Spleen (tissue), 13 donors: Measurements from ENCODE around the gene MZT2B. TPM values are rescaled to one million over a fixed set of nuclear protein-coding genes. Genes with fewer than 3 reads are reported as not detected.
"Not testable (repeated sequence)": the region's sequence is repeated elsewhere in the genome, so short reads cannot be mapped to it uniquely, and the experiment has no call there.

Experiments
- DNase-seq: peaks from one replicate; pipeline ENCODE4 v3.0.0-alpha.2; 2020
- H3K27ac ChIP-seq, 8 donors: fragments of 200-600 bp; sonication (generic) in 7 of 8; 1 replicate in 4 of 8; 2 replicates in 4 of 8; pipeline versions ENCODE4 v1.5.0 to v1.8.0; 2016 to 2021; ENCODE audit warnings: inconsistent platforms in 4 of 8, mild to moderate bottlenecking in 4 of 8, moderate library complexity in 1 of 8
- H3K27me3 ChIP-seq, 7 donors: fragments of 200-600 bp; sonication (generic) in 6 of 7; replicated peaks in 1 of 7; 1 replicate in 4 of 7; 2 replicates in 3 of 7; pipeline versions ENCODE4 v1.5.0 to v1.8.0; 2016 to 2021; ENCODE audit warnings: inconsistent platforms in 3 of 7, mild to moderate bottlenecking in 1 of 7
- H3K36me3 ChIP-seq, 6 donors: fragments of 200-600 bp; sonication (generic) in 5 of 6; 1 replicate in 4 of 6; 2 replicates in 2 of 6; pipeline versions ENCODE4 v1.5.0 to v1.8.0; 2016 to 2021; ENCODE audit warnings: inconsistent platforms in 2 of 6
- H3K4me1 ChIP-seq, 6 donors: fragments of 200-600 bp; sonication (generic) in 5 of 6; 1 replicate in 3 of 6; 2 replicates in 3 of 6; pipeline versions ENCODE4 v1.5.0 to v1.8.0; 2016 to 2021; ENCODE audit warnings: inconsistent platforms in 3 of 6
- H3K4me3 ChIP-seq, 8 donors: fragments of 200-600 bp; sonication (generic) in 7 of 8; 1 replicate in 4 of 8; 2 replicates in 4 of 8; pipeline versions ENCODE4 v1.5.0 to v1.8.0; 2016 to 2021; ENCODE audit warnings: inconsistent platforms in 4 of 8, mild to moderate bottlenecking in 4 of 8, moderate library complexity in 2 of 8
- H3K9me3 ChIP-seq, 8 donors: fragments of 200-600 bp; sonication (generic) in 7 of 8; 1 replicate in 4 of 8; 2 replicates in 4 of 8; pipeline versions ENCODE4 v1.5.0 to v1.8.0; 2016 to 2021; ENCODE audit warnings: inconsistent platforms in 4 of 8
- POLR2A ChIP-seq, 3 donors: fragments of 450-650 bp; IDR thresholded peaks; one replicate each; pipeline ENCODE4 v1.5.1; 2017; ENCODE audit warnings: antibody characterized with exemption in 3 of 3, mild to moderate bottlenecking in 1 of 3
- POLR2AphosphoS5 ChIP-seq, 3 donors: sonication (generic); formaldehyde crosslinking; IDR thresholded peaks; one replicate each; pipeline ENCODE4 v1.5.1; 2017; ENCODE audit warnings: antibody characterized with exemption in 3 of 3
- WGBS, 5 donors: extraction: QIAGEN DNeasy Blood & Tissue Kit in 3 of 5; methylation state at CpG; one replicate each; pipeline versions ENCODE4 v1.1.5 to v1.1.7; 2013 to 2018; 5-methylcytosine and 5-hydroxymethylcytosine counted together
- intact Hi-C: fragments of 100-400 bp; cut with DNase I; formaldehyde crosslinking; loops from one replicate; pipeline ENCODE4 v1.15.0; 2023; ENCODE audit warnings: low total_unique reads
- long read RNA-seq, 2 donors: transcript quantifications; one replicate each; lab custom pipeline, GENCODE V29; 2026
- polyA plus RNA-seq, 3 donors: library from polyadenylated mRNA; stranded (reverse); fragments of 200-250 nt; gene quantifications; one replicate each; pipeline ENCODE4 v1.2.1, GENCODE V29; 2013
- total RNA-seq, 7 donors: library from RNA; depleted of rRNA in 3 of 7; stranded (reverse); fragments of >200 nt in 3 of 7; fragmentation: NEBNext Ultra II Directional in 4 of 7; extraction: Animal tissue kit (Norgen Biotek cat#: 25700) in 4 of 7; gene quantifications; one replicate each; pipeline versions ENCODE4 v1.1.0 to v1.2.1, GENCODE V29; 2016 to 2021
- TF ChIP-seq, protein P1 (sequence below), 11 experiments: fragments of 200-600 bp in 7 of 11; fragments of 450-650 bp in 4 of 11; sonication (generic) in 4 of 11; IDR thresholded peaks in 8 of 11; conservative IDR thresholded peaks in 3 of 11; 1 replicate in 7 of 11; 2 replicates in 4 of 11; pipeline versions ENCODE4 v1.4.0 to v1.8.0; 2016 to 2021; ENCODE audit warnings: antibody characterized with exemption in 11 of 11, inconsistent platforms in 4 of 11, mild to moderate bottlenecking in 1 of 11
- donor health status: healthy with polysubstance abuse.
- donor health status: DM: no; HTN: no; CAD: no; lungs with moderate emphysema.
- donor health status: DM: no; HTN: no; CAD: no.
- donor health status: Bipolar disorder and iron deficiency.
- donor health status: healthy.
- donor health status: DM: no; HTN: no; CAD: no.
- donor health status: DM: yes; HTN: yes; CAD: no.

The MZT2B gene
- total RNA-seq (100 to 1,000 TPM in 3 of 7 donors, 10 to 100 TPM in 4; 37.9 to 159 (median 95.0) TPM), polyA plus RNA-seq (100 to 1,000 TPM; 204 to 308 (median 217) TPM)
- long read RNA-seq, donor 1, transcript MZT2B-206 (2 exons, 480 nt), result minor isoform, 20 of 198 reads
- long read RNA-seq, donor 1, transcript MZT2B-204 (2 exons, 401 nt), result minor isoform, 10 of 198 reads
- long read RNA-seq, donor 1, transcript MZT2B-203 (3 exons, 455 nt), result minor isoform, 5 of 198 reads
- long read RNA-seq, donor 1, transcript MZT2B-201 (3 exons, 933 nt), result major isoform, 161 of 198 reads
- long read RNA-seq, donor 1, partial matches to known transcripts, result 0 of 198 reads
- long read RNA-seq, donor 1, other reads (novel, unspliced or antisense), result 0 of 198 reads
- long read RNA-seq, donor 2, transcript MZT2B-204 (2 exons, 401 nt), result minor isoform, 10 of 140 reads
- long read RNA-seq, donor 2, transcript MZT2B-206 (2 exons, 480 nt), result minor isoform, 7 of 140 reads
- long read RNA-seq, donor 2, transcript MZT2B-201 (3 exons, 933 nt), result major isoform, 119 of 140 reads
- long read RNA-seq, donor 2, partial matches to known transcripts, result 0 of 140 reads
- long read RNA-seq, donor 2, other reads (novel, unspliced or antisense), result 0 of 140 reads

- WGBS, 5 donors, result 0 to 1% (median 1%) methylated on average over 3 to 83 of the region's 86 CpGs
- TF ChIP-seq, protein P1, sequence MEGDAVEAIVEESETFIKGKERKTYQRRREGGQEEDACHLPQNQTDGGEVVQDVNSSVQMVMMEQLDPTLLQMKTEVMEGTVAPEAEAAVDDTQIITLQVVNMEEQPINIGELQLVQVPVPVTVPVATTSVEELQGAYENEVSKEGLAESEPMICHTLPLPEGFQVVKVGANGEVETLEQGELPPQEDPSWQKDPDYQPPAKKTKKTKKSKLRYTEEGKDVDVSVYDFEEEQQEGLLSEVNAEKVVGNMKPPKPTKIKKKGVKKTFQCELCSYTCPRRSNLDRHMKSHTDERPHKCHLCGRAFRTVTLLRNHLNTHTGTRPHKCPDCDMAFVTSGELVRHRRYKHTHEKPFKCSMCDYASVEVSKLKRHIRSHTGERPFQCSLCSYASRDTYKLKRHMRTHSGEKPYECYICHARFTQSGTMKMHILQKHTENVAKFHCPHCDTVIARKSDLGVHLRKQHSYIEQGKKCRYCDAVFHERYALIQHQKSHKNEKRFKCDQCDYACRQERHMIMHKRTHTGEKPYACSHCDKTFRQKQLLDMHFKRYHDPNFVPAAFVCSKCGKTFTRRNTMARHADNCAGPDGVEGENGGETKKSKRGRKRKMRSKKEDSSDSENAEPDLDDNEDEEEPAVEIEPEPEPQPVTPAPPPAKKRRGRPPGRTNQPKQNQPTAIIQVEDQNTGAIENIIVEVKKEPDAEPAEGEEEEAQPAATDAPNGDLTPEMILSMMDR (IDR thresholded peaks at IDR 0.05 in 8 of 11, conservative IDR thresholded peaks at IDR 0.05 in 3 of 11), result peak; percentile 55 to 96 (median 92)
- TF ChIP-seq POLR2A (IDR thresholded peaks at IDR 0.05) (peak in 1 of 3 donors; percentile 43), POLR2AphosphoS5 (IDR thresholded peaks at IDR 0.05) (peak; percentile 26 to 52 (median 42))
- intact Hi-C loops, result loop anchor here (10.0 kb wide), 1 partner anchor 153 kb away; no protein-coding TSS in a partner anchor
Observed at GRCh38 chr2:130181880-130182682, at the start of gene MZT2B. MZT2B (plus strand) TSS chr2:130182262; CDS start chr2:130182283, 21 bp downstream.

GRCh38 chr2:130135692-130136541, 46.1 kb upstream of the MZT2B start:
- TF ChIP-seq, protein P1 (IDR thresholded peaks at IDR 0.05 in 8 of 11, conservative IDR thresholded peaks at IDR 0.05 in 3 of 11), result no peak
- TF ChIP-seq POLR2A (IDR thresholded peaks at IDR 0.05) (no peak), POLR2AphosphoS5 (IDR thresholded peaks at IDR 0.05) (no peak)
- intact Hi-C loops, result no loop called here
- H3K9me3 ChIP-seq, result no peaks in the 10 kb centered on the region
- no peaks in the 10 kb centered on the region for H3K36me3 ChIP-seq
- DNase-seq, result no peak
- H3K4me1 ChIP-seq, result no peaks in the 10 kb centered on the region
- H3K4me3 ChIP-seq, result no peak overlapping the region
- H3K27ac ChIP-seq, result no peak overlapping the region
- WGBS, 5 donors, result 86 to 94% (median 92%) methylated on average over 8 to 15 of the region's 15 CpGs
- no peaks in the 10 kb centered on the region for H3K27me3 ChIP-seq

More at GRCh38 chr2:130181880-130182682, at the start of gene MZT2B:
- Histone ChIP-seq H3K4me3 (peak within 1 kb of the TSS; percentile 79 to 100 (median 98)), H3K27ac (peak within 1 kb of the TSS; percentile 90 to 97 (median 95)), H3K36me3 (peaks cover 0 to 42% (median 0%) of the 10 kb centered on the region in 6 donors), H3K4me1 (peaks cover 15 to 49% (median 31%) of the 10 kb centered on the region in 6 donors)
- H3K27me3 ChIP-seq, H3K9me3 ChIP-seq: not testable (repeated sequence)
- DNase-seq, result peak; percentile 98

DNA sequence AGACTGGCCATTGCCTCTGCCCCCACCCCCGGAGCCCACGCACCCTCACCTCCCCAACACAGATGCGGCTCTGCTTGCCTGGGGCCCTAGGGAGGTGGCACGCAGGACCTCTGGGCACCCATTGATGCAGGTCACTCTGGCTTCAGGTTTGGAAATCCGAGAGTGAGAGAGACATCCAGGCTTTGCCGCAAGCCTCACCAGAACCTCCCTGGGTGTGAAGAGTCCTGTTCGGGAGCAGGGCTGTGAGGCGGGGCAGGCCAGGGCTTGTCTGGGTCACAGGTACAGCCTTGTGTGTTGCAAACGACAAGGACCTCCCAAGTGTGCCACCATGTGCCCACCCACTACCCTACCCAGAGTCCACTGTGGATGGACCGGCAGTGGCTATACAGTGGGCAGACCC, 45.5 kb upstream of the MZT2B start:
- not testable (repeated sequence) for H3K4me1 ChIP-seq

DNA sequence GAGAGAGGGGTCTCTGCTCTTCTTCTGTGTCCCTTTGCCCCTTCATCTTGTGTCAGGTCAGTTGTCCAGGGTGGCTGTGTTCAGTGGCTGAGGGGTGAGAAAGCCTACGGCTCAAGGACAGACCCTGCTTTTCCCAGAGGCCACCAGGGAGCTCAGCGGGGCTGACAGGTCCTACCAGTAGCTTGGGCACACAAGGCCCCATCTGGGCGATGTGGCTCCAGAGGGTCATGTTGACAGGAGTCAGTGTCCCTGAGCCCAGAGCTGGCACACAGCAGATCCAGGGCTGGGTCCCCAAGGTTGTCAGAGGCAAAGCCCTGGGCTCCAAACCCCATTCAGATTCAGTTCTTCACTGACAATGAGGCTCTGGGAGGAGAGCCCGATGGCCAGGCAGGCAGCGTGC, 44.9 kb upstream of the MZT2B start:
- intact Hi-C loops, H3K4me1 ChIP-seq, H3K27ac ChIP-seq, H3K36me3 ChIP-seq, H3K4me3 ChIP-seq, H3K9me3 ChIP-seq, DNase-seq, H3K27me3 ChIP-seq: not testable (repeated sequence)
- 50 to 99% (median 82%) methylated on average over 2 to 5 of the region's 5 CpGs for WGBS, 5 donors

More for the DNA sequence above, 45.5 kb upstream of the MZT2B start:
- intact Hi-C loops, H3K4me3 ChIP-seq, H3K27ac ChIP-seq, DNase-seq, H3K9me3 ChIP-seq, H3K36me3 ChIP-seq, H3K27me3 ChIP-seq: not testable (repeated sequence)
- WGBS, 5 donors, result 80 to 93% (median 93%) methylated on average over 2 to 9 of the region's 10 CpGs

DNA sequence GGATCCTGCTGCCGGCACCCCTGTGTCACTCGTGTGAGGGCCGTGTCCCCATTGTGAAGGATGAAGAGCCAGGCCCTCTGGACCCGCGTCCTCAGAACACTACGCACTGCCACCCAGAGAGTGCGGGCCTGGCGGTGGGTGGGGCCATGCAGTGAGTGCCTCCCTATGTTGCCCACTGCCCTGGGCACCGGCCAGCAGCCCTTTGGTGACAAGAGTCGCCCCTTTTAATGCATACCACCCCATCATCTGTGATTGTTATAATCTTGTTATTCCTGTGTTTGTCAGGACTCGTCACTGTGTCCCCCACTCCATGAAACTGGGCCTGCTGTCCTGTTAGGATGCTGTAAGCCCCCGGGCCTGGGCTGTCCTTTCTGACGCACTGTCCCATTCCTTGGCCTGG, 43.7 kb upstream of the MZT2B start:
- H3K4me3 ChIP-seq, H3K9me3 ChIP-seq, intact Hi-C loops, H3K27ac ChIP-seq, DNase-seq, H3K36me3 ChIP-seq, H3K4me1 ChIP-seq: not testable (repeated sequence)
- 75 to 96% (median 88%) methylated on average over 4 to 11 of the region's 13 CpGs for WGBS, 5 donors
- peaks cover 0 to 11% (median 0%) of the 10 kb centered on the region in 7 donors for H3K27me3 ChIP-seq

DNA sequence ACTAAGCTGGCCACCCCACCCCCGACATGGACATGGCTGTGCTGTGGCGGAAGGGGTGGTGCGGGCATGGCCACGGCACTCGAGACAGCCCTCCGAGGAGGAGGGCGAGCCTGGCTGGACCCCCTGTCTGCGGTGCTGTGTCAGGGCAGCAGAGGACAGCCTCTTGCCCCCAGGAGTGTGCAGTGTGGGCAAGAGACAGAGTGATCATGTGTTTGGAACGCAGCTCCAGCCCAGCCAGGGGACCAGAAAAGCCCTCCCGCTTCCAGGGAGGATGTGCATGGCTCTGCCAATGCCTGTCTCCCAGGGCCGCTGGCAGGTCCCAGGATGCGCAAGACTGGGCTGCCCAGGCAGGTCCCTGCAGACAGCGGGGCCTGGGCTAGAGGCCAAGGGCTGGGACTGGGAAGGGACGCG, 43.2 kb upstream of the MZT2B start:
- intact Hi-C loops, H3K36me3 ChIP-seq, H3K4me1 ChIP-seq, DNase-seq, H3K27ac ChIP-seq, H3K4me3 ChIP-seq, H3K9me3 ChIP-seq: not testable (repeated sequence)
- H3K27me3 ChIP-seq, result peaks cover 0 to 16% (median 0%) of the 10 kb centered on the region in 7 donors
- WGBS, 5 donors, result 86 to 91% (median 90%) methylated on average over 8 to 15 of the region's 15 CpGs; no CpG with 5 or more reads in 1 of the 5 donors
